Upper lobe of left lung (tissue), 4 donors: Measurements from ENCODE around the gene DPP10.

Experiments
- CTCF ChIP-seq, 6 experiments: fragments of 450-650 bp in 4 of 6; fragments of 200-600 bp in 2 of 6; sonication (generic) in 2 of 6; IDR thresholded peaks; one replicate each; pipeline ENCODE4 v1.5.1; 2016 to 2019; ENCODE audit warnings: antibody characterized with exemption in 6 of 6
- EP300 ChIP-seq, 4 donors: sonication (generic); formaldehyde crosslinking; IDR thresholded peaks; one replicate each; pipeline ENCODE4 v1.5.1; 2017; ENCODE audit warnings: antibody characterized with exemption in 4 of 4, control low read depth in 2 of 4

DNA sequence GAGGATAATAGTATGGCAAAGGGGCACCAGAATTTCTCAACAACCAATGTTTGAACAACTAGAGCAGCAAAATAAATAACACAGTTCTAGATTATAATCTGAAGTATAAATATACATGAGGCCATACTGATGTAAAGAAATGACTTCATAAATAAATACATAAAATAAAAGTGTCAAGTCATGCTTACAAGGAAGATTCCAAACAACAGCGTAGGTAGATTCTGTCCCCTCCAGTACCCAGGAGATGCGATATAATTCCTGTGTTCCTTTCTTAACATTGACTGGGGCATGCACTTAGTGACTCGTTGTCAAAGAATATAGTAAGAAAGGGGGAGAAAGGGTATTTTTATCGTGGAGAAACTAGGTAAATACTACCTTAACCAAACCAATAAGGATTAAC, 355.1 kb downstream of the DPP10 start:
- TF ChIP-seq CTCF (IDR thresholded peaks at IDR 0.05): no peak
- no peak for TF ChIP-seq EP300 (IDR thresholded peaks at IDR 0.05)
